ENCODE data around the gene SNRNP48. TPM values are rescaled to one million over a fixed set of nuclear protein-coding genes. Genes with fewer than 3 reads are reported as not detected.
A peak's percentile ranks its signal among the peaks of the same experiment; 100 is the strongest.

Gene SNRNP48
- total and polyA plus RNA-seq, 2 experiments from 2014 or later: 11.5 to 13.1 TPM

- no peaks in the 10 kb centered on the region for H3K27me3 ChIP-seq (replicated peaks; ENCODE audit: insufficient read depth)
Observed at GRCh38 chr6:7545316-7546019, 44.5 kb upstream of the SNRNP48 start.

GRCh38 chr6:7546020-7546369 lies 44.0 kb upstream of the SNRNP48 start:
- Histone ChIP-seq H4K20me1 (ENCODE audit: insufficient read depth) (no peaks in the 10 kb centered on the region), H3K27me3 (replicated peaks; ENCODE audit: insufficient read depth) (no peaks in the 10 kb centered on the region), H3K27ac (no peak overlapping the region), H3K4me3 (no peak overlapping the region), H2AFZ (no peak overlapping the region), H3K4me2 (ENCODE audit: unreplicated experiment) (no peak overlapping the region), H3K4me1 (ENCODE audit: insufficient read depth) (peaks cover 26% of the 10 kb centered on the region), H3K9me2 (ENCODE audit: insufficient read depth) (no peaks in the 10 kb centered on the region), H3K9me3 (ENCODE audit: low read depth) (no peaks in the 10 kb centered on the region), H3F3A (ENCODE audit: insufficient read depth) (peaks cover 22% of the 10 kb centered on the region), H3K79me2 (ENCODE audit: insufficient read depth) (peaks cover 92% of the 10 kb centered on the region), H3K36me3 (ENCODE audit: low read depth) (peaks cover 3% of the 10 kb centered on the region; the same call in 1 of the 2 replicates), H3K9ac (no peak overlapping the region)
- in situ Hi-C loops (cut with MboI): no loop called here
- 83% methylated on average over 6 of the region's 6 CpGs for WGBS, 2 experiments (ENCODE audit: low coverage in 1 of 2, low lambda C conversion rate in 2 of 2, missing lambda C conversion rate in 2 of 2)
- DNase-seq: peak; percentile 35
- TF ChIP-seq EZH2 (IDR thresholded peaks at IDR 0.05; ENCODE audit: insufficient read depth, poor library complexity, severe bottlenecking) (no peak), EZH2phosphoT487 (IDR thresholded peaks at IDR 0.05; ENCODE audit: insufficient read depth, low read depth) (no peak)

More at GRCh38 chr6:7545316-7546019, 44.5 kb upstream of the SNRNP48 start:
- H3K27ac ChIP-seq: no peak overlapping the region
- 0 out of 2 replicates have a peak overlapping the region, but pooled peaks have one; percentile 80 for H3K4me3 ChIP-seq
- no peak overlapping the region for H3K9ac ChIP-seq
- no peak overlapping the region for H2AFZ ChIP-seq
- H3K36me3 ChIP-seq (ENCODE audit: low read depth): peaks cover 3% of the 10 kb centered on the region; the same call in 1 of the 2 replicates
- H3F3A ChIP-seq (ENCODE audit: insufficient read depth): peaks cover 27% of the 10 kb centered on the region
- no peaks in the 10 kb centered on the region for H4K20me1 ChIP-seq (ENCODE audit: insufficient read depth)
- H3K79me2 ChIP-seq (ENCODE audit: insufficient read depth): peaks cover 87% of the 10 kb centered on the region
- H3K9me3 ChIP-seq (ENCODE audit: low read depth): no peaks in the 10 kb centered on the region
- in situ Hi-C loops (cut with MboI): no loop called here
- no peaks in the 10 kb centered on the region for H3K9me2 ChIP-seq (ENCODE audit: insufficient read depth)
- peaks cover 29% of the 10 kb centered on the region for H3K4me1 ChIP-seq (ENCODE audit: insufficient read depth)
- DNase-seq: no peak
- peak overlapping the region; percentile 77 for H3K4me2 ChIP-seq (ENCODE audit: unreplicated experiment)
- 93 to 94% methylated on average over 12 of the region's 12 CpGs for WGBS, 2 experiments (ENCODE audit: low coverage in 1 of 2, low lambda C conversion rate in 2 of 2, missing lambda C conversion rate in 2 of 2)
- TF ChIP-seq EZH2phosphoT487 (IDR thresholded peaks at IDR 0.05; ENCODE audit: insufficient read depth, low read depth): no peak
- no peak for TF ChIP-seq EZH2 (IDR thresholded peaks at IDR 0.05; ENCODE audit: insufficient read depth, poor library complexity, severe bottlenecking)

- H3K27ac ChIP-seq: no peak overlapping the region
- no peaks in the 10 kb centered on the region for H3K9me3 ChIP-seq (ENCODE audit: low read depth)
- no peak overlapping the region for H3K4me3 ChIP-seq
- no peak overlapping the region for H3K4me2 ChIP-seq (ENCODE audit: unreplicated experiment)
- no peak for TF ChIP-seq EZH2phosphoT487 (IDR thresholded peaks at IDR 0.05; ENCODE audit: insufficient read depth, low read depth)
- no peak for TF ChIP-seq EZH2 (IDR thresholded peaks at IDR 0.05; ENCODE audit: insufficient read depth, poor library complexity, severe bottlenecking)
- H2AFZ ChIP-seq: no peak overlapping the region
- H3F3A ChIP-seq (ENCODE audit: insufficient read depth): peaks cover 21% of the 10 kb centered on the region; the same call in 1 of the 2 replicates
- peaks cover 96% of the 10 kb centered on the region for H3K79me2 ChIP-seq (ENCODE audit: insufficient read depth)
- H3K27me3 ChIP-seq (replicated peaks; ENCODE audit: insufficient read depth): no peaks in the 10 kb centered on the region
- H3K36me3 ChIP-seq (ENCODE audit: low read depth): peaks cover 3% of the 10 kb centered on the region; the same call in 1 of the 2 replicates
- no peak overlapping the region for H3K9ac ChIP-seq
- no peak for DNase-seq
- WGBS, 2 experiments (ENCODE audit: low coverage in 1 of 2, low lambda C conversion rate in 2 of 2, missing lambda C conversion rate in 2 of 2): 69 to 76% methylated on average over 2 of the region's 2 CpGs
- in situ Hi-C loops (cut with MboI): no loop called here
- no peaks in the 10 kb centered on the region for H3K9me2 ChIP-seq (ENCODE audit: insufficient read depth)
- H4K20me1 ChIP-seq (ENCODE audit: insufficient read depth): no peaks in the 10 kb centered on the region
- H3K4me1 ChIP-seq (ENCODE audit: insufficient read depth): peaks cover 26% of the 10 kb centered on the region
Observed at GRCh38 chr6:7546383-7546782, 43.6 kb upstream of the SNRNP48 start.

GRCh38 chr6:7546896-7547295 lies 43.1 kb upstream of the SNRNP48 start:
- TF ChIP-seq EZH2phosphoT487 (IDR thresholded peaks at IDR 0.05; ENCODE audit: insufficient read depth, low read depth): no peak
- peaks cover 98% of the 10 kb centered on the region for H3K79me2 ChIP-seq (ENCODE audit: insufficient read depth)
- H3K36me3 ChIP-seq (ENCODE audit: low read depth): peaks cover 6% of the 10 kb centered on the region; the same call in 1 of the 2 replicates
- H3K4me2 ChIP-seq (ENCODE audit: unreplicated experiment): no peak overlapping the region
- H3K9ac ChIP-seq: no peak overlapping the region
- H3K4me1 ChIP-seq (ENCODE audit: insufficient read depth): peaks cover 26% of the 10 kb centered on the region
- H3K27me3 ChIP-seq (replicated peaks; ENCODE audit: insufficient read depth): no peaks in the 10 kb centered on the region
- in situ Hi-C loops (cut with MboI): no loop called here
- no peak overlapping the region for H3K27ac ChIP-seq
- H4K20me1 ChIP-seq (ENCODE audit: insufficient read depth): no peaks in the 10 kb centered on the region
- H2AFZ ChIP-seq: no peak overlapping the region
- H3K9me3 ChIP-seq (ENCODE audit: low read depth): no peaks in the 10 kb centered on the region
- no peak overlapping the region for H3K4me3 ChIP-seq
- H3F3A ChIP-seq (ENCODE audit: insufficient read depth): peaks cover 21% of the 10 kb centered on the region; the same call in 1 of the 2 replicates
- no peak for DNase-seq
- H3K9me2 ChIP-seq (ENCODE audit: insufficient read depth): no peaks in the 10 kb centered on the region
- WGBS, 2 experiments (ENCODE audit: low coverage in 1 of 2, low lambda C conversion rate in 2 of 2, missing lambda C conversion rate in 2 of 2): 75 to 85% methylated on average over 4 of the region's 4 CpGs
